KBM-7 (cell line): ENCODE measurements around the gene PTPN11.
"Not testable (repeated sequence)": the region's sequence is repeated elsewhere in the genome, so short reads cannot be mapped to it uniquely, and the experiment has no call there.

ENCODE experiments used
- DNase-seq: peaks from one replicate; pipeline ENCODE4 v3.0.0-alpha.2; 2015
- in situ Hi-C: fragments of 300-500 bp; cut with MboI; formaldehyde crosslinking; loops from 2 replicates; pipeline ENCODE4 v1.14.3; 2020; ENCODE audit warnings: low sequenced_read_pairs, low pct_unique_long_range_greater_than_20kb, mixed read lengths

PTPN11 gene

GRCh38 chr12:112489456-112489855, 70.7 kb downstream of the PTPN11 start:
- in situ Hi-C loops: no loop called here
- DNase-seq: no peak

GRCh38 chr12:112496496-112496895, 77.7 kb downstream of the PTPN11 start:
- no peak for DNase-seq
- in situ Hi-C loops: no loop called here

GRCh38 chr12:112498580-112498979, 79.8 kb downstream of the PTPN11 start:
- in situ Hi-C loops: no loop called here
- DNase-seq: no peak

- DNase-seq: no peak
- in situ Hi-C loops: no loop called here
These were observed 84.8 kb downstream of the PTPN11 start for GRCh38 chr12:112503512-112503911.

GRCh38 chr12:112506513-112507166, 87.9 kb downstream of the PTPN11 start:
- in situ Hi-C loops: no loop called here
- DNase-seq: no peak

- no peak for DNase-seq
- in situ Hi-C loops: no loop called here
These were observed 94.7 kb downstream of the PTPN11 start for GRCh38 chr12:112513471-112513870.

- in situ Hi-C loops: no loop called here
- no peak for DNase-seq
These were observed 95.7 kb downstream of the PTPN11 start for GRCh38 chr12:112514456-112514855.

GRCh38 chr12:112514926-112515642, 96.3 kb downstream of the PTPN11 start:
- in situ Hi-C loops: no loop called here
- no peak for DNase-seq

- no peak for DNase-seq
- in situ Hi-C loops: no loop called here
These were observed 97.1 kb downstream of the PTPN11 start for GRCh38 chr12:112515868-112516267.

- no peak for DNase-seq
- in situ Hi-C loops: no loop called here
These were observed 99.1 kb downstream of the PTPN11 start for GRCh38 chr12:112517730-112518364.

GRCh38 chr12:112518365-112518735, 99.6 kb downstream of the PTPN11 start:
- no peak for DNase-seq
- in situ Hi-C loops: no loop called here

- DNase-seq, in situ Hi-C loops: not testable (repeated sequence)
These were observed 101.1 kb downstream of the PTPN11 start for GRCh38 chr12:112519841-112520340.

- DNase-seq: no peak
- in situ Hi-C loops: no loop called here
These were observed 105.1 kb downstream of the PTPN11 start for GRCh38 chr12:112523856-112524255.

- in situ Hi-C loops: no loop called here
- DNase-seq: no peak
These were observed 105.5 kb downstream of the PTPN11 start for GRCh38 chr12:112524269-112524668.

GRCh38 chr12:112524676-112525425, 106.1 kb downstream of the PTPN11 start:
- no peak for DNase-seq
- in situ Hi-C loops: no loop called here

GRCh38 chr12:112525426-112525809, 106.7 kb downstream of the PTPN11 start:
- no peak for DNase-seq
- in situ Hi-C loops: no loop called here

- DNase-seq: no peak
- in situ Hi-C loops: no loop called here
These were observed 108.3 kb downstream of the PTPN11 start for GRCh38 chr12:112527082-112527481.

- in situ Hi-C loops: no loop called here
- DNase-seq: no peak
These were observed 108.8 kb downstream of the PTPN11 start for GRCh38 chr12:112527501-112527900.

- in situ Hi-C loops: no loop called here
- no peak for DNase-seq
These were observed 109.8 kb downstream of the PTPN11 start for GRCh38 chr12:112528521-112528920.

- in situ Hi-C loops: no loop called here
- DNase-seq: no peak
These were observed 112.2 kb downstream of the PTPN11 start for GRCh38 chr12:112530941-112531340.
